ENCODE measurements around the gene FTSJ3.

The FTSJ3 gene

DNA sequence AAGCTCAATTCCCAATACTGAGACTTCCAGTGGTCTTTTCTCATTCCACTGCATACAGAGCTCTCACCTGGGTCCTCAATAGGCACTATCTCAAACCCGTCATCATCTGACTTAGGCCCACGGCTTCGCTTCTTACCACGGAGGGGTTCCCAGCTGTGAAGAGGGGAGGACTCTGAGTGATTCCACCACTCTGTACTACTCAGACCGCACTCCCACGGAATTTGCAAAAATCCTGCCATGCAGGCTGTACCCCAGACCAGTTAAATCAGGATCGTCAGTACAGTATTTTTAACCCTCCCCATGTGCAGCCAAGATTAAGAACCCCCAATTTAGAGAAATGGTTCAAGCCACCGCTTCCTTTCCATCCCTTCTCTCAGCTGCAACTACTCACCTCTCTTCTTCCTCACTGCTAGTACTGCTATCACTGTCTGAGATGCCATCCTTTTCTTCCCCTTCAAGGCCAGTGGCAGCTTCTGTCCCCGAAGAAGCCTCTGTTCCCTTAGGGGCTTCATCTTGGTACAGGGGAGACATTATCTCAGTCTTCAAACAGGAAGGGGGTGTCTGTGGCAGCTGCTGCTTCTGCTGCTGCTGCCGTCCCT lies 6.4 kb downstream of the FTSJ3 start:
- H3K9ac ChIP-seq (ENCODE audit: low read depth, low read length): no peak overlapping the region
- H3K9me3 ChIP-seq (ENCODE audit: control insufficient read depth, insufficient read depth, low read length): no peaks in the 10 kb centered on the region
- H3K27me3 ChIP-seq (ENCODE audit: control insufficient read depth, insufficient read depth, low read length): no peaks in the 10 kb centered on the region
- no peak overlapping the region for H3K4me3 ChIP-seq (ENCODE audit: low read depth, low read length)
- H3K4me1 ChIP-seq (ENCODE audit: control insufficient read depth, insufficient read depth, low read length): no peaks in the 10 kb centered on the region
- peaks cover 70% of the 10 kb centered on the region for H3K36me3 ChIP-seq (ENCODE audit: control insufficient read depth, insufficient read depth, low read length)

- Histone ChIP-seq H3K9ac (ENCODE audit: low read depth, low read length) (no peak overlapping the region), H3K4me3 (ENCODE audit: low read depth, low read length) (no peak overlapping the region), H3K36me3 (ENCODE audit: control insufficient read depth, insufficient read depth, low read length) (peaks cover 76% of the 10 kb centered on the region), H3K27me3 (ENCODE audit: control insufficient read depth, insufficient read depth, low read length) (no peaks in the 10 kb centered on the region), H3K4me1 (ENCODE audit: control insufficient read depth, insufficient read depth, low read length) (no peaks in the 10 kb centered on the region), H3K9me3 (ENCODE audit: control insufficient read depth, insufficient read depth, low read length) (no peaks in the 10 kb centered on the region)
Observed at GRCh38 chr17:63819585-63820537, 7.6 kb downstream of the FTSJ3 start.

DNA sequence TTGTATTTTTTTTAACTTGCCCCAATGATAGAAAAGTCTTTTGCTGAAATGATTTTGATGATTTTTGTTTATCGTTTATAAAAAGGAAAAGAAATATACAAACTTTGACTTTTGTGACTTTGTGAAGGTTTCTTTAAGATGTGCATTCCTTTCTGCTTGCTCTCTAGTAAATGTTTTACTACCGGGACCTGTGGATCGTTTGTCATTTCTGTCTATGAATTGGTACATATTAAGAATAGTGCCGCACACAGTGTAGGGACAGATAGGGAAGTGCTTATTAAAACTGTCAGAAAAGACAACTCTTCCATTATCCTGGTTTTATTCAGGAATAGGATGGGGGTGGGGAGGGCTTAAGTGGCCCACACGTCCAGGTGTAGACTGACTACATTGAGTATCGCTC lies 8.3 kb downstream of the FTSJ3 start:
- Histone ChIP-seq H3K9ac (ENCODE audit: low read depth, low read length) (no peak overlapping the region), H3K9me3 (ENCODE audit: control insufficient read depth, insufficient read depth, low read length) (no peaks in the 10 kb centered on the region), H3K4me1 (ENCODE audit: control insufficient read depth, insufficient read depth, low read length) (no peaks in the 10 kb centered on the region), H3K27me3 (ENCODE audit: control insufficient read depth, insufficient read depth, low read length) (no peaks in the 10 kb centered on the region), H3K4me3 (ENCODE audit: low read depth, low read length) (no peak overlapping the region), H3K36me3 (ENCODE audit: control insufficient read depth, insufficient read depth, low read length) (peaks cover 75% of the 10 kb centered on the region)

GRCh38 chr17:63817736-63818385 lies 9.6 kb downstream of the FTSJ3 start:
- no peak overlapping the region for H3K9ac ChIP-seq (ENCODE audit: low read depth, low read length)
- H3K9me3 ChIP-seq (ENCODE audit: control insufficient read depth, insufficient read depth, low read length): no peaks in the 10 kb centered on the region
- H3K4me1 ChIP-seq (ENCODE audit: control insufficient read depth, insufficient read depth, low read length): no peaks in the 10 kb centered on the region
- no peak overlapping the region for H3K4me3 ChIP-seq (ENCODE audit: low read depth, low read length)
- peaks cover 77% of the 10 kb centered on the region for H3K36me3 ChIP-seq (ENCODE audit: control insufficient read depth, insufficient read depth, low read length)
- no peaks in the 10 kb centered on the region for H3K27me3 ChIP-seq (ENCODE audit: control insufficient read depth, insufficient read depth, low read length)

- Histone ChIP-seq H3K9me3 (ENCODE audit: control insufficient read depth, insufficient read depth, low read length) (no peaks in the 10 kb centered on the region), H3K27me3 (ENCODE audit: control insufficient read depth, insufficient read depth, low read length) (no peaks in the 10 kb centered on the region), H3K9ac (ENCODE audit: low read depth, low read length) (no peak overlapping the region), H3K4me1 (ENCODE audit: control insufficient read depth, insufficient read depth, low read length) (no peaks in the 10 kb centered on the region), H3K36me3 (ENCODE audit: control insufficient read depth, insufficient read depth, low read length) (peaks cover 80% of the 10 kb centered on the region), H3K4me3 (ENCODE audit: low read depth, low read length) (no peak overlapping the region)
Observed at GRCh38 chr17:63816669-63817068, 10.8 kb downstream of the FTSJ3 start.

DNA sequence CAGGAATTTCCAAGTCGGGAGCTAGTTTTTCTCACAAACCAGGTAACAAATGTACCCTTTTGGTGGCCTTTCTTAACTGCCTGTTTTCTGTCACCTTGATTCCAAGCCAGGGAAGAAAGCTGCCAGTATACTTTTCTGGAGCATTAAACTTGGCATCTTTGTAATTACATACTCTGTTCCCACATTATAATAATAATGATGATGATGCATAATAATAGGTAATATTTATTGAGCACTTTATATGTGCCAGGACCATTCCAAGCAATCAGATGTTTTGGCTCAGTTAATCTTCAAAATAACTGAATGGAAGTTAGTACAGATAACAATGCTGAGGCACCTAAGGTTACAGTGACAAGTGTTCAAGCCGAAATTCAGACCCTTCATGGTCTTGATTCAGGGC lies 11.3 kb downstream of the FTSJ3 start:
- Histone ChIP-seq H3K9ac (ENCODE audit: low read depth, low read length) (no peak overlapping the region), H3K4me1 (ENCODE audit: control insufficient read depth, insufficient read depth, low read length) (no peaks in the 10 kb centered on the region), H3K4me3 (ENCODE audit: low read depth, low read length) (no peak overlapping the region), H3K9me3 (ENCODE audit: control insufficient read depth, insufficient read depth, low read length) (no peaks in the 10 kb centered on the region), H3K27me3 (ENCODE audit: control insufficient read depth, insufficient read depth, low read length) (no peaks in the 10 kb centered on the region), H3K36me3 (ENCODE audit: control insufficient read depth, insufficient read depth, low read length) (peaks cover 77% of the 10 kb centered on the region)

- H3K9ac ChIP-seq (ENCODE audit: low read depth, low read length): no peak overlapping the region
Observed at GRCh38 chr17:63809970-63810369, 17.5 kb downstream of the FTSJ3 start.

DNA sequence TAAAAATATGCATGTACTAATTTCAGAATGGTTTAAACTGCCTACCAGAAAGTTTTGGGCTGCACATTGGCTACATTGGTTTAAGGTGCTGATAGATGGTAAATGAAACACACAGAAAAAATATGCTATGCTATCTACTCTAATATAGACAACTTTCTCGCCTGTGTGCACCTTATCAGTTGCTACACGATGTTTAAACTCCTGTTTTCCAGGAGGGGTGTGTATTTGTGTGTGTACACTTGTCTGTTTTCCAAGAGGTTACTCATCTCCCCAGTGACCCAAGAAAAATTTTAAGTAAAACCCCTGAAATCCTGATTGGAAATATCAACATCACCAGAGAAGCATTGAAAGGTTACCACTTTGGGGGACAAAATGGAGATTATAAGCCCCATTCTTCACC lies 21.9 kb downstream of the FTSJ3 start:
- Histone ChIP-seq H3K4me1 (ENCODE audit: control insufficient read depth, insufficient read depth, low read length) (no peaks in the 10 kb centered on the region), H3K9me3 (ENCODE audit: control insufficient read depth, insufficient read depth, low read length) (no peaks in the 10 kb centered on the region), H3K36me3 (ENCODE audit: control insufficient read depth, insufficient read depth, low read length) (peaks cover 34% of the 10 kb centered on the region), H3K4me3 (ENCODE audit: low read depth, low read length) (no peak overlapping the region), H3K27me3 (ENCODE audit: control insufficient read depth, insufficient read depth, low read length) (no peaks in the 10 kb centered on the region), H3K9ac (ENCODE audit: low read depth, low read length) (no peak overlapping the region)

More at GRCh38 chr17:63809970-63810369, 17.5 kb downstream of the FTSJ3 start:
- H3K9me3 ChIP-seq (ENCODE audit: control insufficient read depth, insufficient read depth, low read length): no peaks in the 10 kb centered on the region
- H3K27me3 ChIP-seq (ENCODE audit: control insufficient read depth, insufficient read depth, low read length): no peaks in the 10 kb centered on the region
- H3K4me3 ChIP-seq (ENCODE audit: low read depth, low read length): no peak overlapping the region
- no peaks in the 10 kb centered on the region for H3K4me1 ChIP-seq (ENCODE audit: control insufficient read depth, insufficient read depth, low read length)
- H3K36me3 ChIP-seq (ENCODE audit: control insufficient read depth, insufficient read depth, low read length): peaks cover 57% of the 10 kb centered on the region

- Histone ChIP-seq H3K4me3 (ENCODE audit: low read depth, low read length) (no peak overlapping the region), H3K9me3 (ENCODE audit: control insufficient read depth, insufficient read depth, low read length) (no peaks in the 10 kb centered on the region), H3K4me1 (ENCODE audit: control insufficient read depth, insufficient read depth, low read length) (no peaks in the 10 kb centered on the region), H3K36me3 (ENCODE audit: control insufficient read depth, insufficient read depth, low read length) (peaks cover 41% of the 10 kb centered on the region), H3K27me3 (ENCODE audit: control insufficient read depth, insufficient read depth, low read length) (no peaks in the 10 kb centered on the region), H3K9ac (ENCODE audit: low read depth, low read length) (no peak overlapping the region)
Observed at GRCh38 chr17:63804328-63804727, 23.1 kb downstream of the FTSJ3 start.

DNA sequence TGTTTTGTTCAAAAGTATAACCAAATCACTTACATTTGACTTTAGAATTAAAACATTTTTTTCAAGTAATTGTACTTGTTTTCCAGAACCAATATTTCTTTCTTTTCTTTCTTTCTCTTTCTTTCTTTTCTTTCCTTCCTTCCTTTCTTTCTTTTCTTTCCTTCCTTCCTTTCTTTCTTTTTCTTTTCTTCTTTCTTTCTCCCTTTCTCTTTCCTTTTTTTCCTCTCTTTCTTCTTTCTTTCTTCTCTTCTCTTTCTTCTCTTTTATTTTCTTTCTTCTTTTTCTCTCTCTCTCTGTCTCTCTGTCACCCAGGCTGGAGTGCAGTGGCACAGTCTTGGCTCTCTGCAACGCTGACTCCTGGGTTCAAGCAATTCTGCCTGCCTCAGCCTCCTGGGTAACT lies 26.7 kb downstream of the FTSJ3 start:
- Histone ChIP-seq H3K9me3 (ENCODE audit: control insufficient read depth, insufficient read depth, low read length) (no peaks in the 10 kb centered on the region), H3K9ac (ENCODE audit: low read depth, low read length) (no peak overlapping the region), H3K4me1 (ENCODE audit: control insufficient read depth, insufficient read depth, low read length) (no peaks in the 10 kb centered on the region), H3K27me3 (ENCODE audit: control insufficient read depth, insufficient read depth, low read length) (no peaks in the 10 kb centered on the region), H3K36me3 (ENCODE audit: control insufficient read depth, insufficient read depth, low read length) (peaks cover 29% of the 10 kb centered on the region), H3K4me3 (ENCODE audit: low read depth, low read length) (no peak overlapping the region)

GRCh38 chr17:63798572-63799106 lies 28.8 kb downstream of the FTSJ3 start:
- Histone ChIP-seq H3K4me3 (ENCODE audit: low read depth, low read length) (no peak overlapping the region), H3K4me1 (ENCODE audit: control insufficient read depth, insufficient read depth, low read length) (no peaks in the 10 kb centered on the region), H3K9ac (ENCODE audit: low read depth, low read length) (no peak overlapping the region), H3K27me3 (ENCODE audit: control insufficient read depth, insufficient read depth, low read length) (no peaks in the 10 kb centered on the region), H3K9me3 (ENCODE audit: control insufficient read depth, insufficient read depth, low read length) (no peaks in the 10 kb centered on the region), H3K36me3 (ENCODE audit: control insufficient read depth, insufficient read depth, low read length) (peaks cover 41% of the 10 kb centered on the region)
